Common myeloid progenitor, CD34-positive (primary cell): Measurements from ENCODE around the gene ITGBL1.

Experiments used
- CTCF ChIA-PET: fragments of 350-600 bp; sonication (Branson Sonifier 250); formaldehyde crosslinking; loops from one replicate; lab custom pipeline; 2021; ENCODE audit warnings: antibody characterized with exemption; lab: Charles Lee
- POLR2A ChIA-PET: fragments of 350-600 bp; sonication (Branson Sonifier 250); formaldehyde crosslinking; loops from one replicate; lab custom pipeline; 2021; ENCODE audit warnings: antibody characterized with exemption; lab: Charles Lee
- DNase-seq, 3 donors: peaks; one replicate each; pipeline versions ENCODE4 v3.0.0 to v3.0.0-alpha.2; 2013
- H3K27ac ChIP-seq, 2 experiments: 1 replicate in 1 of 2; 2 replicates in 1 of 2; pipeline ENCODE4 v1.7.0; 2013; ENCODE audit warnings: inconsistent platforms in 2 of 2, low read length in 2 of 2, mild to moderate bottlenecking in 2 of 2, low read depth in 1 of 2, moderate library complexity in 1 of 2; ENCODE audit not compliant: severe bottlenecking in 2 of 2, insufficient read depth in 1 of 2, poor library complexity in 1 of 2
- H3K27me3 ChIP-seq, 5 experiments: replicated peaks in 2 of 5; 1 replicate in 3 of 5; 2 replicates in 2 of 5; pipeline versions ENCODE4 v1.6.1 to v1.7.0; 2013; ENCODE audit warnings: low read length in 4 of 5, mild to moderate bottlenecking in 2 of 5, moderate library complexity in 2 of 5, inconsistent platforms in 1 of 5; ENCODE audit not compliant: insufficient read depth in 5 of 5, control insufficient read depth in 4 of 5
- H3K36me3 ChIP-seq, 4 experiments: 1 replicate in 2 of 4; 2 replicates in 2 of 4; pipeline versions ENCODE4 v1.6.1 to v1.7.0; 2013; ENCODE audit warnings: low read length in 3 of 4, control low read depth in 1 of 4, mild to moderate bottlenecking in 1 of 4; ENCODE audit not compliant: control insufficient read depth in 4 of 4, insufficient read depth in 4 of 4
- H3K4me1 ChIP-seq, 4 experiments: 1 replicate in 3 of 4; 2 replicates in 1 of 4; pipeline versions ENCODE4 v1.6.1 to v1.7.1; 2013; ENCODE audit warnings: low read length in 3 of 4, mild to moderate bottlenecking in 3 of 4, control low read depth in 1 of 4, inconsistent platforms in 1 of 4, moderate library complexity in 1 of 4; ENCODE audit not compliant: control insufficient read depth in 4 of 4, insufficient read depth in 4 of 4; ENCODE audit errors: control extremely low read depth in 1 of 4
- H3K4me3 ChIP-seq, 7 experiments: 1 replicate in 4 of 7; 2 replicates in 3 of 7; pipeline versions ENCODE4 v1.5.1 to v1.7.0; 2013; ENCODE audit warnings: mild to moderate bottlenecking in 7 of 7, low read length in 6 of 7, moderate library complexity in 6 of 7, inconsistent platforms in 2 of 7, low read depth in 2 of 7, control low read depth in 1 of 7; ENCODE audit not compliant: insufficient read depth in 4 of 7, control insufficient read depth in 1 of 7; ENCODE audit errors: extremely low read depth in 1 of 7
- H3K9me3 ChIP-seq, 5 experiments: 1 replicate in 4 of 5; 2 replicates in 1 of 5; pipeline versions ENCODE4 v1.6.1 to v1.7.1; 2013; ENCODE audit warnings: low read length in 4 of 5, mild to moderate bottlenecking in 2 of 5, inconsistent platforms in 1 of 5, low read depth in 1 of 5, moderate library complexity in 1 of 5; ENCODE audit not compliant: control insufficient read depth in 4 of 5, insufficient read depth in 2 of 5; ENCODE audit errors: control extremely low read depth in 1 of 5
- WGBS: methylation state at CpG from one replicate; pipeline ENCODE4 v1.1.5; 2013; ENCODE audit not compliant: insufficient coverage; 5-methylcytosine and 5-hydroxymethylcytosine counted together

ITGBL1 gene

DNA sequence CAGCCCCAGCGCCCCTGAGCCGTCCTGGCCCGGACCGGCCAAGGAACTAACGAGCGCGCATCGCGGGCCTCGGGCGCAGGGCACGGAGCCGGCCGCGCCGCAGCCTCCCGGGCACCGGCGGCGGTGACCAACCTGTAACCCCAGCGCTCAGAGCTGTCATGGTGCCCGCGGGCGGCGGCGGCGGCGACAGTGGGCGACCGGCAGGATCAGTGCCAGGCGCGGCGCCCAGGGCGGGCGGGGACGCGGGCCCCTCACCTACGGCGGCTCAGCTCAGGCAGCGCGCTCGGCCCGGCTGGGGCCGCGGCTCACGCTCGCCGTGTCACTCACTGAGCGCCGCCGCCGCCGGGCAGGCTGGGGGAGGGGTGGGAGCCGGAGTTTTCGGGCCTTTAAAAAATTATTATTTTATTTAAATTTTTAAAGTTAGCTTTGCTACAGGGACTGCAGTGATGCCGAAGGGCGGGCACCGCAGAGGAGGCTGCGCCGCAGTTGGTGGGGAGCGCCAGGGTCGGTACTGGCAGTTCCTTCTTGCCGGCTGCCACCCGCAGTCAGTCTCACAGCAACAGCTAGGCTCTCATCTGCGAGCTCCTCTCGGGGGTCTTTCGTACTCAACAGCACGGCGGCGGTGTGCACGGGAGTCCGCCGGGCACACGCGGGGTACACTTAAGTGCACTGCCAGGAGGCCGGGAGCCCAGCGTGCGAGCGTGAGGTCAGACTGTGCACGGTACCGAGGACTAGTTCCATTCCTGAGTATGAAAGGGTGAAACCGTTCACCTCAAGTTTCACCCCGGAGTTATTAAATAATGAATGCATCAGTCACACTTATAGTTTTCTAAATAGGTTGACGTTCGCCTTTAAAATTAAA is 36.1 kb upstream of the ITGBL1 start, which contains the start of gene NALCN:
NALCN (minus strand) TSS at position 328 of the 862 bp plus-strand sequence. CDS start 17,382 bp downstream, outside the sequence.
- DNase-seq = peak in 2 of 3 donors; percentile 14 to 24
- ChIA-PET CTCF (no interaction called here), POLR2A (no interaction called here)
- peaks cover 9 to 57% (median 24%) of the 10 kb centered on the region in 5 experiments for H3K27me3 ChIP-seq
- peaks cover 0 to 4% (median 1%) of the 10 kb centered on the region in 4 experiments for H3K4me1 ChIP-seq
- peak within 1 kb of the TSS in 4 of 7 experiments; percentile 42 to 55 (median 48) for H3K4me3 ChIP-seq
- no peaks in the 10 kb centered on the region for H3K9me3 ChIP-seq
- H3K36me3 ChIP-seq = no peaks in the 10 kb centered on the region
- WGBS = 2% methylated on average over 50 of the region's 85 CpGs
- no peak within 1 kb of the TSS for H3K27ac ChIP-seq

DNA sequence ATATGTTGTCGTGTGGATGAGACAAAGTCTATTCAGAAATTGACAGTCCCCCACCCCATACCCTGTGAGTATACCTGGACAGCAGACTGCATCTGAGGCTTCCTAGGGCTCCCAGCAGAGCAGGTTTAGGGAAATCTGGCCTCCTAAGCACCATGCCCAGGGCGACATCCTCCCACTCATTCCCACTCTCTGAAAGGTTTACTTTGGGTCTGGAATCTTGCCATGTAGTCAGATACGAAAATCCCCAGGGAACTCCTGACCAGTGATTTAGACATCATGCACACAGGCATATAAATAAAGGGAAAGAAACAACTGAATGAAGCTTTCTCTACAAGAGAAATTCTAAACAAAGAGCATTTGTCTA is 35.5 kb upstream of the ITGBL1 start:
- ChIA-PET CTCF (no interaction called here), POLR2A (no interaction called here)
- H3K4me1 ChIP-seq = peaks cover 0 to 4% (median 1%) of the 10 kb centered on the region in 4 experiments
- H3K27ac ChIP-seq = no peak overlapping the region
- no peak overlapping the region for H3K4me3 ChIP-seq
- H3K27me3 ChIP-seq = peaks cover 9 to 58% (median 24%) of the 10 kb centered on the region in 5 experiments
- DNase-seq = no peak
- H3K9me3 ChIP-seq = no peaks in the 10 kb centered on the region
- WGBS = 80% methylated on average over 1 of the region's 3 CpGs
- H3K36me3 ChIP-seq = no peaks in the 10 kb centered on the region

DNA sequence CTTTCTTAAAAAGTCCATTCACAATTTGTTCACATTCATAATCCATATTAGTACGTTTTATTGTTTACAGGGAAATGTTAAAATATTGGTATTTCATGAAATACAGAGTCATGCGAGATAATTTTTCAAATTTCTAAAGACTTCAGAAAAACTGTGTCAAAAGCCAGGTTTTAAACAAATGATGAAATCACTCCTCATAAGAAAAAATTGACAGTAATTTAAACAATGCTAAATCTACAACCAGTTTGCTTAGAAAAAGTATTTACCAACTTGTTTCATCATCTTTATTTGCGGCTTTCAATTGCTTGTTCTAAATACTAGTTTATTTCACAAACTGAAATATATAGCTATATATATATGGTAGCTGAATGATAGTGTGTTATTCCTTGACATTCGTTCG is 35.0 kb upstream of the ITGBL1 start:
- Histone ChIP-seq H3K4me1 (peaks cover 0 to 4% (median 1%) of the 10 kb centered on the region in 4 experiments), H3K36me3 (no peaks in the 10 kb centered on the region), H3K4me3 (no peak overlapping the region), H3K27me3 (peaks cover 9 to 54% (median 23%) of the 10 kb centered on the region in 5 experiments), H3K27ac (no peak overlapping the region), H3K9me3 (no peaks in the 10 kb centered on the region)
- WGBS = no CpG with 5 or more reads among the region's 5 CpGs
- CTCF ChIA-PET = no interaction called here
- no peak for DNase-seq
- POLR2A ChIA-PET = no interaction called here

DNA sequence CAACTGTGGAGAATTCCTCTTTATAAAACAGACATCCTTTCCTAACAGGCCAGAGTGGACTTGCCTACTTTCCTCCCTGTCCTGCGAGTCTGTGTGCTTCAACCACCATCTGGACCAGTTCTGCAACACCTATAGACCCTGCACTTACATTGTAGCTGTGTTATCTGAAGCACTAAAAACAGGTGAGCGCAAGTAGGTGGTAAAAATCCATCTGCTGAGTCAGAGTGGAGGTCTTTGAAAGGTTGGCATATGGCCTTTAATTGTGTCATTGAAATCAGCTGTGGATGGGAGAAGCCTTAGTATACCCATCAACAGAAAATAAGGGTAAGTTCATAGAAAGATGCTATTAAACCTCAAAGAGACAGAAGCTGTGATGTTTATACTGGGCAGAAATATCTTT is 28.6 kb upstream of the ITGBL1 start:
- no peaks in the 10 kb centered on the region for H3K4me1 ChIP-seq
- H3K27ac ChIP-seq = no peak overlapping the region
- H3K27me3 ChIP-seq = peaks cover 0 to 6% (median under 1%) of the 10 kb centered on the region in 5 experiments
- H3K9me3 ChIP-seq = no peaks in the 10 kb centered on the region
- no peak overlapping the region for H3K4me3 ChIP-seq
- POLR2A ChIA-PET = no interaction called here
- CTCF ChIA-PET = no interaction called here
- WGBS = 83% methylated on average over 2 of the region's 2 CpGs
- H3K36me3 ChIP-seq = no peaks in the 10 kb centered on the region
- DNase-seq = no peak

DNA sequence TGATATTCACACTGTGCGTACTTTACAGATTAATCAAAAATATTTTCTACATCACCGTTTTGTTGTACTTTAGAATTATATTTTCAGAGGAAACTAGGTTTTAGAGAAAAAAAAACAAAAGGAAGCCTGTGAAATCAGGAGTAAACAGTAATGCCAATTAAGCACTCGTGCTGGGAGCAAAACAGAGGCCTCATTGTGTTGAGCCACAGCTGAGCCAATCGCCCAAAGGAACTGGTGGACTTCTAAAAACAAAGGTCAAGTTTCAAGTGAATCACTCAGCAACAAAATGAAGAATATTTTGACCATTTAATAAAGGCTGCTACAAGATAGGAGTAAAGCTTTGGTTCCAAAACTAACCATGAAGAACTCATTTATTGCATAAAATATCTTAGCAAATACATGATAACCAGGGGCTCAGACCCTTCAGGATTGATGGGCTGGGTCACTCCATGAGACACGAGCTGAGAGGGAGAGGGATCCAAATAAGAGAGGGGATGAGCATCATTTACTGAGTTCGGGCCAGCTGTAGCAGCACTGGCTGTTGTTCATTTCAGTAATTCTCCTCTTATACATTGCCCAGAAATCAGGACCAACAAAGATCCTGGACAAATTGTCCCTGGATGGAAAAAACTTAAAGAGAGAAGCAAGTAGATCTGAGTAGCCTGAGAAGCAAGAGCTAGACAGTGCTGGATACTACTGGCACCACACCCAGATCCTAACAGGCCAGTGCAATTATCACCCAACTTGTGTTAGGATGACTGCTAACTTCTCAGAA is 27.9 kb upstream of the ITGBL1 start:
- no peaks in the 10 kb centered on the region for H3K9me3 ChIP-seq
- CTCF ChIA-PET = no interaction called here
- DNase-seq = no peak
- no peaks in the 10 kb centered on the region for H3K36me3 ChIP-seq
- peaks cover 0 to 3% (median 0%) of the 10 kb centered on the region in 5 experiments for H3K27me3 ChIP-seq
- H3K4me1 ChIP-seq = no peaks in the 10 kb centered on the region
- WGBS = 57% methylated on average over 1 of the region's 6 CpGs
- no peak overlapping the region for H3K27ac ChIP-seq
- H3K4me3 ChIP-seq = no peak overlapping the region
- POLR2A ChIA-PET = interaction anchor here (0.5 kb wide), 1 partner anchor 1402 kb away, joined by 4 read pairs; no protein-coding TSS in a partner anchor

DNA sequence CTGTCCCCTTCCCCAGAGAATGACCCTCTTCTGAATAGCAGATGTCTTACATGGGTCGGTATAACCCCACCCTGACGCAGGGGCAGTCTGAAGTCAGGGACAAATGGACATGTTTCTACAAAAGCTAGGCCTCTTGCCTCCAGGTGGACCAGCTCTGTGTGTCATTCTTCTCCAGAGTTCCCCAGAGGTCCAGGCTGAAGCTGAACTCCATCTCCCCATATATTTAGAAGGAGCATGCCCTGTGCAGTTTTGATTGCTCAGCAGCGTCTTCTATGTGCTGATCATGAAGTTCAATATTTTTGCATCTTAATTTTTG is 27.4 kb upstream of the ITGBL1 start:
- Histone ChIP-seq H3K9me3 (no peaks in the 10 kb centered on the region), H3K4me3 (no peak overlapping the region), H3K27me3 (peaks cover 0 to 3% (median 0%) of the 10 kb centered on the region in 5 experiments), H3K4me1 (no peaks in the 10 kb centered on the region), H3K36me3 (no peaks in the 10 kb centered on the region), H3K27ac (no peak overlapping the region)
- WGBS = 88% methylated on average over 2 of the region's 3 CpGs
- ChIA-PET CTCF (no interaction called here), POLR2A (no interaction called here)
- DNase-seq = no peak

DNA sequence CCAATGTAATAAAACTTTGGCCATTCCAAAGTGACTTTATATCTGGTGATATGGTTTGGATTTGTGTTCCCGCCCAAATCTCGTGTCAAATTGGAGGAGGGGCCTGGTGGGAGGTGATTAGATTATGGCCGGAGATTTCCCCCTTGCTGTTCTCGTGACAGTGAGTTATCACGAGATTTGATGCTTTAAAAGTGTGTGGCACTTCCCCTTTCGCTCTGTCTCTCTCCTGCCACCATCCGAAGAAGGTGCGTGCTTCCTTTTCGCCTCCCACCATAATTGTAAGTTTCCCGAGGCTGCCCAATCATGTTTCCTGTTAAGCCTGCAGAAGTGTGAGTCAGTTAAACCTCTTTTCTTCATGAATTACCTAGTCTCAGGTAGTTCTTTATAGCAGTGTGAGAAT is 26.9 kb upstream of the ITGBL1 start:
- Histone ChIP-seq H3K27ac (no peak overlapping the region), H3K4me3 (no peak overlapping the region), H3K4me1 (no peaks in the 10 kb centered on the region), H3K36me3 (no peaks in the 10 kb centered on the region), H3K27me3 (peaks cover 0 to 3% (median 0%) of the 10 kb centered on the region in 5 experiments), H3K9me3 (no peaks in the 10 kb centered on the region)
- 59% methylated on average over 9 of the region's 10 CpGs for WGBS
- POLR2A ChIA-PET = no interaction called here
- no peak for DNase-seq
- CTCF ChIA-PET = no interaction called here
